Suprapubic skin (tissue), 3 donors: ENCODE data around the gene PTPRCAP.

Experiments used
- EP300 ChIP-seq: sonication (generic); formaldehyde crosslinking; IDR thresholded peaks from one replicate; pipeline ENCODE4 v1.6.1; 2017; ENCODE audit warnings: antibody characterized with exemption
- POLR2A ChIP-seq, 2 donors: fragments of 450-650 bp; IDR thresholded peaks; one replicate each; pipeline ENCODE4 v1.6.1; 2017; ENCODE audit warnings: antibody characterized with exemption in 2 of 2, mild to moderate bottlenecking in 2 of 2, moderate library complexity in 2 of 2
- TF ChIP-seq, protein P1 (sequence below), 2 donors: fragments of 200-600 bp in 1 of 2; fragments of 450-650 bp in 1 of 2; sonication (generic) in 1 of 2; IDR thresholded peaks; one replicate each; pipeline ENCODE4 v1.5.1; 2016 to 2019; ENCODE audit warnings: antibody characterized with exemption in 2 of 2, mild to moderate bottlenecking in 1 of 2, moderate library complexity in 1 of 2

DNA sequence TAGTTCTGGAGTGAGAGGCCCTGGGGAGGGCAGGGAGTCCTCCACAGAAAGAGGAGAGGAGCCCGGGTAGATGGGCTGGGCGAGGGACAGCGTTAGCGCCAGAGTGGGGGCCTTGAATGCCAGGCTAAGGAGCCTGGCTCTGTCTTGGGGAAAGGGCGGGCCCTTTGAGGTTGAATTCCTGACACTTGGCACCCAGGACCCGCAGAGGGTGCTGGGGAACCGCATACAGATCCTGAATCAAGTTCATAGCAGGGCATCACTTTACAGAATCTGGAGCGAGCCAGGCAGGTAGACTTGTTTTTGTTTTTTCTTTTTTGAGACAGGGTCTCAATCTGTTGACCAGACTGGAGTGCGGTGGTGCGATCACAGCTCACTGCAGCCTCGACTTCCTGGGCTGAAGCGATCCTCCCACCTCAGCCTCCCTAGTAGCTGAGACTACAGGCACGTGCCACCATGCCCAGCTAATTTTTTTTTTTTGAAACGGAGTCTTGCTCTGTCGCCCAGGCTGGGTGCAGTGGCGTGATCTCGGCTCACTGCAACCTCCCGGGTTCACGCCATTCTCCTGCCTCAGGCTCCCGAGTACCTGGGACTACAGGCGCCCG, 16.0 kb downstream of the PTPRCAP start:
- TF ChIP-seq POLR2A (IDR thresholded peaks at IDR 0.05), result no peak
- TF ChIP-seq, protein P1, sequence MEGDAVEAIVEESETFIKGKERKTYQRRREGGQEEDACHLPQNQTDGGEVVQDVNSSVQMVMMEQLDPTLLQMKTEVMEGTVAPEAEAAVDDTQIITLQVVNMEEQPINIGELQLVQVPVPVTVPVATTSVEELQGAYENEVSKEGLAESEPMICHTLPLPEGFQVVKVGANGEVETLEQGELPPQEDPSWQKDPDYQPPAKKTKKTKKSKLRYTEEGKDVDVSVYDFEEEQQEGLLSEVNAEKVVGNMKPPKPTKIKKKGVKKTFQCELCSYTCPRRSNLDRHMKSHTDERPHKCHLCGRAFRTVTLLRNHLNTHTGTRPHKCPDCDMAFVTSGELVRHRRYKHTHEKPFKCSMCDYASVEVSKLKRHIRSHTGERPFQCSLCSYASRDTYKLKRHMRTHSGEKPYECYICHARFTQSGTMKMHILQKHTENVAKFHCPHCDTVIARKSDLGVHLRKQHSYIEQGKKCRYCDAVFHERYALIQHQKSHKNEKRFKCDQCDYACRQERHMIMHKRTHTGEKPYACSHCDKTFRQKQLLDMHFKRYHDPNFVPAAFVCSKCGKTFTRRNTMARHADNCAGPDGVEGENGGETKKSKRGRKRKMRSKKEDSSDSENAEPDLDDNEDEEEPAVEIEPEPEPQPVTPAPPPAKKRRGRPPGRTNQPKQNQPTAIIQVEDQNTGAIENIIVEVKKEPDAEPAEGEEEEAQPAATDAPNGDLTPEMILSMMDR (IDR thresholded peaks at IDR 0.05), result no peak
- TF ChIP-seq EP300, result no peak
